Fibroblast of lung (primary cell): ENCODE results near the gene PHLDB1. TPM values are rescaled to one million over a fixed set of nuclear protein-coding genes. Genes with fewer than 3 reads are reported as not detected.

Source experiments
- DNase-seq, 2 donors: peaks; one replicate each; pipeline versions ENCODE4 v3.0.0 to v3.0.0-alpha.2; 2010; ENCODE audit warnings: low read depth in 2 of 2
- H2AFZ ChIP-seq: 2 replicates; pipeline ENCODE4 v1.5.1; 2012; ENCODE audit warnings: low read length, control low read depth, inconsistent platforms
- H3K27ac ChIP-seq: 2 replicates; pipeline ENCODE4 v1.5.1; 2011; ENCODE audit warnings: low read length, control low read depth; ENCODE audit not compliant: insufficient read depth
- H3K27me3 ChIP-seq: 2 replicates; pipeline ENCODE4 v1.5.1; 2011; ENCODE audit warnings: mild to moderate bottlenecking, low read length; ENCODE audit not compliant: control insufficient read depth, insufficient read depth
- H3K36me3 ChIP-seq: 2 replicates; pipeline ENCODE4 v1.5.1; 2011; ENCODE audit warnings: low read length; ENCODE audit not compliant: control insufficient read depth, insufficient read depth
- H3K4me1 ChIP-seq: 2 replicates; pipeline ENCODE4 v1.5.1; 2011; ENCODE audit warnings: low read length; ENCODE audit not compliant: control insufficient read depth, insufficient read depth; ENCODE audit errors: extremely low read depth
- H3K4me2 ChIP-seq: 2 replicates; pipeline ENCODE4 v1.5.1; 2011; ENCODE audit warnings: low read length, control low read depth; ENCODE audit not compliant: insufficient read depth; ENCODE audit errors: extremely low read depth
- H3K4me3 ChIP-seq, 4 experiments: fragments of 200-600 bp in 1 of 4; sonication (generic) in 1 of 4; replicated peaks in 1 of 4; 2 replicates each; pipeline ENCODE4 v1.5.1; 2011 to 2016; ENCODE audit warnings: low read length in 4 of 4, low read depth in 3 of 4, mild to moderate bottlenecking in 3 of 4, control low read depth in 2 of 4, inconsistent platforms in 1 of 4, mixed read lengths in 1 of 4; ENCODE audit not compliant: insufficient read depth in 1 of 4; ENCODE audit errors: control extremely low read depth in 1 of 4
- H3K79me2 ChIP-seq: 2 replicates; pipeline ENCODE4 v1.5.1; 2012; ENCODE audit warnings: mild to moderate bottlenecking, low read length, inconsistent platforms; ENCODE audit not compliant: control insufficient read depth, insufficient read depth
- H3K9ac ChIP-seq: 2 replicates; pipeline ENCODE4 v1.5.1; 2011; ENCODE audit warnings: mild to moderate bottlenecking, low read length, control low read depth; ENCODE audit not compliant: insufficient read depth
- H3K9me3 ChIP-seq: 2 replicates; pipeline ENCODE4 v1.5.1; 2012; ENCODE audit warnings: low read depth, low read length; ENCODE audit not compliant: control insufficient read depth, insufficient read depth
- H4K20me1 ChIP-seq: 2 replicates; pipeline ENCODE4 v1.5.1; 2011; ENCODE audit warnings: low read length; ENCODE audit not compliant: control insufficient read depth, insufficient read depth; ENCODE audit errors: extremely low read depth
- EZH2 ChIP-seq: IDR thresholded peaks from 2 replicates; pipeline ENCODE4 v1.5.1; 2012; ENCODE audit warnings: low read length, control low read depth, mild to moderate bottlenecking; ENCODE audit errors: missing control alignments
- polyA plus RNA-seq, 2 donors: library from polyadenylated mRNA; depleted of rRNA in 1 of 2; stranded (reverse) in 1 of 2; unstranded in 1 of 2; fragments of >200 nt; gene quantifications; 2 replicates each; pipeline ENCODE4 v1.2.1, GENCODE V29; 2011 to 2012; ENCODE audit warnings: missing spikeins in 1 of 2
- total RNA-seq: library from RNA; depleted of rRNA; stranded (reverse); fragments of >200 nt; gene quantifications from 2 replicates; pipeline ENCODE4 v1.2.1, GENCODE V29; 2014
- TF ChIP-seq, protein P1 (sequence below), 2 donors: IDR thresholded peaks in 1 of 2; conservative IDR thresholded peaks in 1 of 2; 1 replicate in 1 of 2; 2 replicates in 1 of 2; pipeline ENCODE4 v1.5.1; 2011 to 2012; ENCODE audit warnings: low read length in 2 of 2, control low read depth in 1 of 2, inconsistent platforms in 1 of 2, low read depth in 1 of 2, mild to moderate bottlenecking in 1 of 2

The PHLDB1 gene
- total and polyA plus RNA-seq, 2 donors (not counting 1 experiment from before 2014, with no cell fraction given): 51.4 to 59.0 TPM

DNA sequence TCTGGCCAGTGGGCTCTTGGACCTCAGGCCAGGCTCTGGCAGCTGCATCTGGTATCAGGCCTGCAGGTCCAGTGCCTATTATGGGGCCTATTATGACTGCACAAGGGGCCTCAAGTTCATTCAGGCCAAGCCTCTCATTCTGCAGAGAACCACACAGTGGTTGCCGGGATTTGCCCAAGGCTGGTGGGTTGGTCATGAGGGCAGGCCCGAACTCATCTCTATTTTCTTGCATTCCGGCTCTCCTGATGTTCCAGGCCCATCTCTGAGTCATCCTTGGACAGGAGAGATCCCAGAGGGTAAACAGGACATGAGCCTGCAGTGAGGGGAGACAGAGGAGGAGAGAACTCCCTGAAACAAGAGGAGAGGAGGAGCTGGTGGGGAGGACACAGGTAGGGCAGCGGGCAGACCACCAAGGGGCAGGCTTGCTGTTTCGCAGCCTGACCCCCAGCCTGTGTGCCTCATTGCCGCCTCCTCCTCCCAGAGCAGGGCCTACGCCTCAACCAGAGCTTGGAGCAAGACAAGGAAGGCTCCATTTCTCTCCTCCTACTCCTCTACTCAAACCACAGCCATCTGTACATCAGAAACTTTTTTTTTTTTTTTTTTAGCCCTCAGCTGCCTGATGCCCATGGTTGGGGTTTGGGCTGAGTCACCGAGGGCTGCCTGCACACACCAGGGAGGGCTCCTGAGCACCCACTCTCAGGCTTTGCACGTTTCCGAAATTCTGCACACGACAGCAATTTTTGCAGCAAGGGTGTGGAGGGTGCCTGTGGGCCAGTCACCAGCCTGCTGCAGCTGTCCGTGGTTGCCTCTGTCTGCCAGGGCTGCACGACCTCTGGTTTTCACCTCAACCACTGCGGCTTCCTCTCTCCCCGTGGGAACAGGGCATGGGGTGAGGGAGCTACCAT, 84.8 kb downstream of the PHLDB1 start:
- Histone ChIP-seq H3K9ac (no peak overlapping the region), H3K36me3 (no peaks in the 10 kb centered on the region), H3K4me1 (peaks cover 12% of the 10 kb centered on the region), H3K27ac (no peak overlapping the region), H3K4me2 (no peak overlapping the region), H3K4me3 (no peak overlapping the region), H4K20me1 (no peaks in the 10 kb centered on the region), H3K79me2 (no peaks in the 10 kb centered on the region), H3K27me3 (no peaks in the 10 kb centered on the region), H3K9me3 (no peaks in the 10 kb centered on the region), H2AFZ (no peak overlapping the region)
- no peak for TF ChIP-seq EZH2
- TF ChIP-seq, protein P1, sequence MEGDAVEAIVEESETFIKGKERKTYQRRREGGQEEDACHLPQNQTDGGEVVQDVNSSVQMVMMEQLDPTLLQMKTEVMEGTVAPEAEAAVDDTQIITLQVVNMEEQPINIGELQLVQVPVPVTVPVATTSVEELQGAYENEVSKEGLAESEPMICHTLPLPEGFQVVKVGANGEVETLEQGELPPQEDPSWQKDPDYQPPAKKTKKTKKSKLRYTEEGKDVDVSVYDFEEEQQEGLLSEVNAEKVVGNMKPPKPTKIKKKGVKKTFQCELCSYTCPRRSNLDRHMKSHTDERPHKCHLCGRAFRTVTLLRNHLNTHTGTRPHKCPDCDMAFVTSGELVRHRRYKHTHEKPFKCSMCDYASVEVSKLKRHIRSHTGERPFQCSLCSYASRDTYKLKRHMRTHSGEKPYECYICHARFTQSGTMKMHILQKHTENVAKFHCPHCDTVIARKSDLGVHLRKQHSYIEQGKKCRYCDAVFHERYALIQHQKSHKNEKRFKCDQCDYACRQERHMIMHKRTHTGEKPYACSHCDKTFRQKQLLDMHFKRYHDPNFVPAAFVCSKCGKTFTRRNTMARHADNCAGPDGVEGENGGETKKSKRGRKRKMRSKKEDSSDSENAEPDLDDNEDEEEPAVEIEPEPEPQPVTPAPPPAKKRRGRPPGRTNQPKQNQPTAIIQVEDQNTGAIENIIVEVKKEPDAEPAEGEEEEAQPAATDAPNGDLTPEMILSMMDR (conservative IDR thresholded peaks at IDR 0.05 in 1 of 2, IDR thresholded peaks at IDR 0.05 in 1 of 2; ENCODE audit: low read depth in 1 of 2, low read length in 2 of 2): no peak
- peak; percentile 32 to 59 for DNase-seq

DNA sequence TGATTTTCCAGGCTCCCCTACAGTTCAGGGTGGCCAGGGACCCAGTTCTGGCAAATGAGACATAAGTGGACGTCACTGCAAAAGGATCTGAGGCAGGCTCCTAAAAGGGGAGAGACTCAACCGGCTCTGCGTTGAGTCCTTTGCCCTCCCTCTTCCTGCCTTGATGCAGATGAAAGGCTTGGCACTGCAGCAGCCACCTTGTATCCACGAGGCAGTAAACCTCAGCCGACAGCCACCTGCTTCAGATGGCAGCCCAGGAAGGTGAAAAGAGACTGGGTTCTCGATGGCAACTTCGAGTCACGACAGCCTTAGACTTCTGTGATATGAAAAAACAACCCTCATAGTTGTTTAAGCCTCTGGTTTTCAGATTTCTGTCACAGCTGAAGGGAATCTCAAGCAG, 86.8 kb downstream of the PHLDB1 start:
- Histone ChIP-seq H3K27ac (no peak overlapping the region), H3K36me3 (no peaks in the 10 kb centered on the region), H3K79me2 (no peaks in the 10 kb centered on the region), H3K4me1 (peaks cover 12% of the 10 kb centered on the region), H2AFZ (no peak overlapping the region), H3K4me3 (no peak overlapping the region), H3K27me3 (no peaks in the 10 kb centered on the region), H4K20me1 (no peaks in the 10 kb centered on the region), H3K9ac (no peak overlapping the region), H3K4me2 (no peak overlapping the region), H3K9me3 (no peaks in the 10 kb centered on the region)
- TF ChIP-seq, protein P1 (conservative IDR thresholded peaks at IDR 0.05 in 1 of 2, IDR thresholded peaks at IDR 0.05 in 1 of 2; ENCODE audit: low read depth in 1 of 2, low read length in 2 of 2): no peak
- no peak for TF ChIP-seq EZH2
- no peak for DNase-seq

DNA sequence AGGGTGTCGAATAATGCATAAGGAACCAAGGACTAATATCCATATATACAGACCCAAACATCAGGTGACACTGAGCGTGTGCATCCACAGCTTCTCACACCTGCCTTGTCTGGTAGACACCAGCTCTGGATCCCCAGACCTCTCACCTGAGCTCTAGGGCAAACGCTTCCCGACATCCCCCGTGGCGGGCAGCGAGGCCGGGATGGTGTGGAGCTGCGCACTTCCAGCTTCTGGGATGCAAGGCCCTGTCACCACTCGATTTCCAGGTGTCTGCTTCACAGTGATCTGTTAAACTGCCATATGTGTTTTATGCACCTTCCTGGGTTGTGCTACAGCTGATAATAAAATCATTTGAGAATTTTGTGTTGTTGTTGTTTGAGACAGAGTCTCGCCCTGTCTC, 87.4 kb downstream of the PHLDB1 start:
- Histone ChIP-seq H4K20me1 (no peaks in the 10 kb centered on the region), H3K4me1 (peaks cover 9% of the 10 kb centered on the region), H3K9ac (no peak overlapping the region), H3K9me3 (no peaks in the 10 kb centered on the region), H3K27ac (no peak overlapping the region), H3K79me2 (no peaks in the 10 kb centered on the region), H3K27me3 (no peaks in the 10 kb centered on the region), H3K4me2 (no peak overlapping the region), H2AFZ (no peak overlapping the region), H3K4me3 (no peak overlapping the region), H3K36me3 (no peaks in the 10 kb centered on the region)
- no peak for DNase-seq
- TF ChIP-seq, protein P1 (conservative IDR thresholded peaks at IDR 0.05 in 1 of 2, IDR thresholded peaks at IDR 0.05 in 1 of 2; ENCODE audit: low read depth in 1 of 2, low read length in 2 of 2): no peak
- no peak for TF ChIP-seq EZH2
